ENCODE measurements around the gene RAB3B. TPM values are rescaled to one million over a fixed set of nuclear protein-coding genes. Genes with fewer than 3 reads are reported as not detected.

RAB3B gene
- polyA plus RNA-seq, 3 donors, result under 0.01 TPM; not detected in 2

- H3K9me3 ChIP-seq (replicated peaks in 1 of 2; ENCODE audit: control insufficient read depth in 1 of 2, insufficient read depth in 1 of 2, low read length in 2 of 2), result no peaks in the 10 kb centered on the region
- Mint-ChIP-seq H3K9me3 (peaks cover 0 to 1% (median 0%) of the 10 kb centered on the region in 7 donors), H3K27me3 (ENCODE audit: low read depth in 3 of 3) (peaks cover 10 to 20% (median 17%) of the 10 kb centered on the region in 3 donors), H3K4me1 (no peaks in the 10 kb centered on the region), H3K36me3 (no peaks in the 10 kb centered on the region), H3K27ac (no peak overlapping the region), H3K4me3 (no peak overlapping the region)
- no CpG with 5 or more reads among the region's 3 CpGs for WGBS (ENCODE audit: insufficient coverage)
- no peaks in the 10 kb centered on the region for H3K27me3 ChIP-seq (ENCODE audit: control insufficient read depth in 2 of 2, insufficient read depth in 2 of 2, low read length in 2 of 2)
- H3K4me3 ChIP-seq (replicated peaks in 1 of 3; ENCODE audit: low read depth in 2 of 3, low read length in 3 of 3), result no peak overlapping the region
- H2AFZ ChIP-seq (ENCODE audit: insufficient read depth, low read depth, low read length, poor library complexity, severe bottlenecking), result no peak overlapping the region
- no peaks in the 10 kb centered on the region for H3K79me2 ChIP-seq (ENCODE audit: insufficient read depth, low read length)
- intact Hi-C loops (cut with micrococcal nuclease), result no loop called here
- no peak for DNase-seq
- H3K4me1 ChIP-seq (ENCODE audit: control insufficient read depth in 1 of 2, insufficient read depth in 2 of 2, low read length in 2 of 2), result no peaks in the 10 kb centered on the region
- no peak overlapping the region for H3K27ac ChIP-seq (ENCODE audit: low read depth in 1 of 2, low read length in 2 of 2)
- H3K9ac ChIP-seq (ENCODE audit: insufficient read depth, low read length, poor library complexity, severe bottlenecking), result no peak overlapping the region
- H4K20me1 ChIP-seq (ENCODE audit: insufficient read depth, low read length), result no peaks in the 10 kb centered on the region
- TF ChIP-seq CTCF (IDR thresholded peaks at IDR 0.05), result no peak
- no peak overlapping the region for H3K4me2 ChIP-seq (replicated peaks; ENCODE audit: extremely low read depth, low read length, poor library complexity, severe bottlenecking)
- H3K36me3 ChIP-seq (replicated peaks in 1 of 2; ENCODE audit: control insufficient read depth in 1 of 2, insufficient read depth in 2 of 2, low read length in 2 of 2), result no peaks in the 10 kb centered on the region
Measured at GRCh38 chr1:51960262-51960661, 30.2 kb downstream of the RAB3B start.

GRCh38 chr1:51958824-51959223 is 31.7 kb downstream of the RAB3B start:
- H3K27me3 ChIP-seq (ENCODE audit: control insufficient read depth in 2 of 2, insufficient read depth in 2 of 2, low read length in 2 of 2), result no peaks in the 10 kb centered on the region
- no peak for TF ChIP-seq CTCF (IDR thresholded peaks at IDR 0.05)
- no peak overlapping the region for H3K27ac Mint-ChIP-seq
- no peaks in the 10 kb centered on the region for H4K20me1 ChIP-seq (ENCODE audit: insufficient read depth, low read length)
- no peaks in the 10 kb centered on the region for H3K4me1 ChIP-seq (ENCODE audit: control insufficient read depth in 1 of 2, insufficient read depth in 2 of 2, low read length in 2 of 2)
- no peaks in the 10 kb centered on the region for H3K79me2 ChIP-seq (ENCODE audit: insufficient read depth, low read length)
- no peak overlapping the region for H2AFZ ChIP-seq (ENCODE audit: insufficient read depth, low read depth, low read length, poor library complexity, severe bottlenecking)
- H3K9me3 Mint-ChIP-seq, result peaks cover 0 to 1% (median 0%) of the 10 kb centered on the region in 7 donors
- no peaks in the 10 kb centered on the region for H3K36me3 Mint-ChIP-seq
- no peak overlapping the region for H3K9ac ChIP-seq (ENCODE audit: insufficient read depth, low read length, poor library complexity, severe bottlenecking)
- no peak for DNase-seq
- no peak overlapping the region for H3K4me3 Mint-ChIP-seq
- H3K27ac ChIP-seq (ENCODE audit: low read depth in 1 of 2, low read length in 2 of 2), result no peak overlapping the region
- H3K4me2 ChIP-seq (replicated peaks; ENCODE audit: extremely low read depth, low read length, poor library complexity, severe bottlenecking), result no peak overlapping the region
- no peak overlapping the region for H3K4me3 ChIP-seq (replicated peaks in 1 of 3; ENCODE audit: low read depth in 2 of 3, low read length in 3 of 3)
- peaks cover 12 to 19% (median 17%) of the 10 kb centered on the region in 3 donors for H3K27me3 Mint-ChIP-seq (ENCODE audit: low read depth in 3 of 3)
- no peaks in the 10 kb centered on the region for H3K9me3 ChIP-seq (replicated peaks in 1 of 2; ENCODE audit: control insufficient read depth in 1 of 2, insufficient read depth in 1 of 2, low read length in 2 of 2)
- 96% methylated on average over 3 of the region's 3 CpGs for WGBS (ENCODE audit: insufficient coverage)
- no peaks in the 10 kb centered on the region for H3K4me1 Mint-ChIP-seq
- no peaks in the 10 kb centered on the region for H3K36me3 ChIP-seq (replicated peaks in 1 of 2; ENCODE audit: control insufficient read depth in 1 of 2, insufficient read depth in 2 of 2, low read length in 2 of 2)
- intact Hi-C loops (cut with micrococcal nuclease), result no loop called here

Measured in CD14-positive monocyte (primary cell).